ENCODE results near the gene C1QA.
"Not testable (repeated sequence)": the region's sequence is repeated elsewhere in the genome, so short reads cannot be mapped to it uniquely, and the experiment has no call there.

Gene C1QA

GRCh38 chr1:22641247-22641646 is 4.8 kb downstream of the C1QA start:
- no peak for DNase-seq (ENCODE audit: low read depth in 2 of 2)

- DNase-seq (ENCODE audit: low read depth in 2 of 2) = peak; percentile 65 to 69
Observed at GRCh38 chr1:22641906-22642636, 5.6 kb downstream of the C1QA start.

GRCh38 chr1:22643381-22643780 is 7.0 kb downstream of the C1QA start, which contains the start of gene C1QC:
Gene C1QC, plus strand, starts transcription at chr1:22643633. Its CDS starts 391 bp downstream, at chr1:22644024.
- no peak for DNase-seq (ENCODE audit: low read depth in 2 of 2)

- DNase-seq (ENCODE audit: low read depth in 2 of 2) = no peak
Observed at GRCh38 chr1:22643928-22644327, 7.5 kb downstream of the C1QA start.

- DNase-seq (ENCODE audit: low read depth in 2 of 2) = no peak
Observed at GRCh38 chr1:22645931-22646330, 9.5 kb downstream of the C1QA start.

- DNase-seq (ENCODE audit: low read depth in 2 of 2) = no peak
Observed at GRCh38 chr1:22646384-22646783, 10.0 kb downstream of the C1QA start.

- no peak for DNase-seq (ENCODE audit: low read depth in 2 of 2)
Observed at GRCh38 chr1:22650089-22650693, 13.8 kb downstream of the C1QA start.

GRCh38 chr1:22651941-22652856 is 15.8 kb downstream of the C1QA start:
- DNase-seq (ENCODE audit: low read depth in 2 of 2) = no peak

GRCh38 chr1:22652881-22653316 is 16.5 kb downstream of the C1QA start, which contains the start of gene C1QB:
Gene C1QB, plus strand, starts transcription at chr1:22653236. Its CDS starts 6,227 bp downstream, at chr1:22659463.
- DNase-seq (ENCODE audit: low read depth in 2 of 2) = no peak

GRCh38 chr1:22654692-22655091 is 18.3 kb downstream of the C1QA start:
- DNase-seq (ENCODE audit: low read depth in 2 of 2) = no peak

- no peak for DNase-seq (ENCODE audit: low read depth in 2 of 2)
Observed at GRCh38 chr1:22658385-22659163, 22.1 kb downstream of the C1QA start.

- no peak for DNase-seq (ENCODE audit: low read depth in 2 of 2)
Observed at GRCh38 chr1:22660716-22661241, 24.4 kb downstream of the C1QA start.

GRCh38 chr1:22661880-22662279 is 25.5 kb downstream of the C1QA start:
- no peak for DNase-seq (ENCODE audit: low read depth in 2 of 2)

GRCh38 chr1:22662318-22662717 is 25.9 kb downstream of the C1QA start:
- DNase-seq (ENCODE audit: low read depth in 2 of 2) = no peak

- no peak for DNase-seq (ENCODE audit: low read depth in 2 of 2)
Observed at GRCh38 chr1:22662986-22663408, 26.6 kb downstream of the C1QA start.

- no peak for DNase-seq (ENCODE audit: low read depth in 2 of 2)
Observed at GRCh38 chr1:22665752-22666151, 29.3 kb downstream of the C1QA start.

- no peak for DNase-seq (ENCODE audit: low read depth in 2 of 2)
Observed at GRCh38 chr1:22666412-22666811, 30.0 kb downstream of the C1QA start.

- not testable (repeated sequence) for DNase-seq (ENCODE audit: low read depth in 2 of 2)
Observed at GRCh38 chr1:22668840-22669239, 32.4 kb downstream of the C1QA start.

GRCh38 chr1:22670352-22670975 is 34.0 kb downstream of the C1QA start:
- no peak for DNase-seq (ENCODE audit: low read depth in 2 of 2)

- DNase-seq (ENCODE audit: low read depth in 2 of 2) = no peak
Observed at GRCh38 chr1:22671999-22672398, 35.6 kb downstream of the C1QA start.

Data from stimulated activated CD4-positive, alpha-beta T cell treated with anti-CD3 and anti-CD28 coated beads, Interleukin-4, amount 100 ng/mL, for 48 hours (primary cell).